ENCODE results near the gene TXNDC5. TPM values are rescaled to one million over a fixed set of nuclear protein-coding genes. Genes with fewer than 3 reads are reported as not detected.

TXNDC5 gene
- total and polyA plus RNA-seq, 2 of the 13 experiments (the other 11 are each of a cell fraction or from before 2014, with no cell fraction given): 287 to 578 TPM

- H3K27me3 ChIP-seq (ENCODE audit: control insufficient read depth in 1 of 2, insufficient read depth in 2 of 2, low read length in 2 of 2): no peaks in the 10 kb centered on the region
- peak overlapping the region; percentile 48; the same call in 1 of the 2 replicates for H3K4me2 ChIP-seq (ENCODE audit: low read depth, low read length)
- in situ Hi-C loops (cut with HindIII; ENCODE audit: extremely low pct_ligation_motif_present, low pct_unique_long_range_greater_than_20kb) (no loop called here), intact Hi-C loops (cut with micrococcal nuclease; ENCODE audit: unreplicated experiment) (loop anchor here (2.0 kb wide), 1 partner anchor 58 kb away; no protein-coding TSS in a partner anchor)
- WGBS (ENCODE audit: low lambda C conversion rate): 30% methylated on average over 1 of the region's 1 CpG
- H3K9me3 ChIP-seq (ENCODE audit: low read length): no peaks in the 10 kb centered on the region
- no peaks in the 10 kb centered on the region for H3K79me2 ChIP-seq (ENCODE audit: insufficient read depth, low read length)
- no peaks in the 10 kb centered on the region for H4K20me1 ChIP-seq (ENCODE audit: insufficient read depth, low read length)
- CTCF ChIA-PET (ENCODE audit: low intra/inter-chr PET ratio, low total read pairs): no interaction called here
- H3K9ac ChIP-seq (ENCODE audit: insufficient read depth, low read depth, low read length): no peak overlapping the region
- no peak overlapping the region for H3K4me3 ChIP-seq (replicated peaks in 1 of 3; ENCODE audit: insufficient read depth in 1 of 3, low read depth in 2 of 3, low read length in 3 of 3)
- POLR2A ChIA-PET: interaction anchor here (1.7 kb wide), 1 partner anchor 57 kb away, joined by 7 read pairs; no protein-coding TSS in a partner anchor
- peaks cover 59% of the 10 kb centered on the region for H3K4me1 ChIP-seq (ENCODE audit: insufficient read depth, low read length)
- FAIRE-seq: no peak
- DNase-seq (ENCODE audit: low spot score): no peak
- H3K27ac ChIP-seq (ENCODE audit: extremely low read length, insufficient read depth, low read length): no peak overlapping the region
- H3K36me3 ChIP-seq (replicated peaks in 1 of 2; ENCODE audit: control insufficient read depth in 1 of 2, insufficient read depth in 2 of 2, low read length in 2 of 2): no peaks in the 10 kb centered on the region
- TF ChIP-seq SIX4 (CRISPR knock-in tag; IDR thresholded peaks at IDR 0.05) (no peak), ARNTL (CRISPR knock-in tag; IDR thresholded peaks at IDR 0.05) (no peak), NFE2L2 (IDR thresholded peaks at IDR 0.05; ENCODE audit: low read length) (no peak), NONO (IDR thresholded peaks at IDR 0.05) (no peak), NONO (CRISPR knock-in tag; conservative IDR thresholded peaks at IDR 0.05) (no peak), RBM39 (IDR thresholded peaks at IDR 0.05; ENCODE audit: low read depth, low read length, poor library complexity, severe bottlenecking) (no peak), GATAD1 (CRISPR knock-in tag; IDR thresholded peaks at IDR 0.05) (no peak), ZIK1 (CRISPR knock-in tag; IDR thresholded peaks at IDR 0.05; ENCODE audit: borderline replicate concordance, low read depth) (no peak), FOXA3 (CRISPR knock-in tag; IDR thresholded peaks at IDR 0.05) (no peak), EHMT2 (IDR thresholded peaks at IDR 0.05; ENCODE audit: borderline replicate concordance, low read depth, low read length) (no peak)
- TF ChIP-seq, protein P1, sequence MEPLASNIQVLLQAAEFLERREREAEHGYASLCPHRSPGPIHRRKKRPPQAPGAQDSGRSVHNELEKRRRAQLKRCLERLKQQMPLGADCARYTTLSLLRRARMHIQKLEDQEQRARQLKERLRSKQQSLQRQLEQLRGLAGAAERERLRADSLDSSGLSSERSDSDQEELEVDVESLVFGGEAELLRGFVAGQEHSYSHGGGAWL (CRISPR knock-in tag; IDR thresholded peaks at IDR 0.05): no peak
- TF ChIP-seq, protein P2, sequence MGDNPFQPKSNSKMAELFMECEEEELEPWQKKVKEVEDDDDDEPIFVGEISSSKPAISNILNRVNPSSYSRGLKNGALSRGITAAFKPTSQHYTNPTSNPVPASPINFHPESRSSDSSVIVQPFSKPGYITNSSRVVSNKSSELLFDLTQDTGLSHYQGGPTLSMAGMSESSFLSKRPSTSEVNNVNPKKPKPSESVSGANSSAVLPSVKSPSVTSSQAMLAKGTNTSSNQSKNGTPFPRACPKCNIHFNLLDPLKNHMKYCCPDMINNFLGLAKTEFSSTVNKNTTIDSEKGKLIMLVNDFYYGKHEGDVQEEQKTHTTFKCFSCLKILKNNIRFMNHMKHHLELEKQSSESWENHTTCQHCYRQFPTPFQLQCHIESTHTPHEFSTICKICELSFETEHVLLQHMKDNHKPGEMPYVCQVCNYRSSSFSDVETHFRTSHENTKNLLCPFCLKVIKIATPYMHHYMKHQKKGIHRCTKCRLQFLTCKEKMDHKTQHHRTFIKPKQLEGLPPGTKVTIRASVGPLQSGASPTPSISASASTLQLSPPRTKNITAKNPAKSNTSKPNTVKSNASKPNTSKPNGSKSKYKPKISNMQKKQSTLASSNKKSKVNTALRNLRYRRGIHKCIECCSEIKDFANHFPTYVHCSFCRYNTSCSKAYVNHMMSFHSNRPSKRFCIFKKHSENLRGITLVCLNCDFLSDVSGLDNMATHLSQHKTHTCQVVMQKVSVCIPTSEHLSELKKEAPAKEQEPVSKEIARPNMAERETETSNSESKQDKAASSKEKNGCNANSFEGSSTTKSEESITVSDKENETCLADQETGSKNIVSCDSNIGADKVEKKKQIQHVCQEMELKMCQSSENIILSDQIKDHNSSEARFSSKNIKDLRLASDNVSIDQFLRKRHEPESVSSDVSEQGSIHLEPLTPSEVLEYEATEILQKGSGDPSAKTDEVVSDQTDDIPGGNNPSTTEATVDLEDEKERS (CRISPR knock-in tag; IDR thresholded peaks at IDR 0.05): no peak
- no peak overlapping the region for H2AFZ ChIP-seq (ENCODE audit: low read length)
- ATAC-seq: no peak
- BruUV-seq (replicated peaks): no TSS peak
Observed at GRCh38 chr6:7916959-7917358, 6.4 kb upstream of the TXNDC5 start.

Measured in HepG2 (cell line).